ENCODE data around the gene PACS1. TPM values are rescaled to one million over a fixed set of nuclear protein-coding genes. Genes with fewer than 3 reads are reported as not detected.
"Not testable (repeated sequence)": the region's sequence is repeated elsewhere in the genome, so short reads cannot be mapped to it uniquely, and the experiment has no call there.

PACS1 gene
- total RNA-seq = 94.5 and 102 TPM in 2 replicates

- intact Hi-C loops (cut with micrococcal nuclease) = loop anchor here (1.0 kb wide), 1 partner anchor 18 kb away; the partner anchor contains the start of gene SF3B2
Observed at GRCh38 chr11:66069715-66070603, at the start of gene PACS1. PACS1 (plus strand) TSS chr11:66070272; CDS start chr11:66070487, 215 bp downstream.

GRCh38 chr11:66020618-66021357 lies 49.3 kb upstream of the PACS1 start:
- intact Hi-C loops (cut with micrococcal nuclease) = no loop called here

- intact Hi-C loops (cut with micrococcal nuclease) = no loop called here
Observed at GRCh38 chr11:66022401-66023185, 47.5 kb upstream of the PACS1 start.

GRCh38 chr11:66023186-66023440 lies 47.0 kb upstream of the PACS1 start:
- intact Hi-C loops (cut with micrococcal nuclease) = not testable (repeated sequence)

- intact Hi-C loops (cut with micrococcal nuclease) = no loop called here
Observed at GRCh38 chr11:66026017-66026529, 44.0 kb upstream of the PACS1 start, which contains the start of gene CATSPER1. CATSPER1 (minus strand) TSS chr11:66026479; CDS start chr11:66026379, 100 bp downstream.

- intact Hi-C loops (cut with micrococcal nuclease) = no loop called here
Observed at GRCh38 chr11:66032957-66033735, 36.9 kb upstream of the PACS1 start.

- intact Hi-C loops (cut with micrococcal nuclease) = no loop called here
Observed at GRCh38 chr11:66035653-66036333, 34.3 kb upstream of the PACS1 start.

GRCh38 chr11:66036334-66036710 lies 33.8 kb upstream of the PACS1 start:
- intact Hi-C loops (cut with micrococcal nuclease) = no loop called here

- intact Hi-C loops (cut with micrococcal nuclease) = no loop called here
Observed at GRCh38 chr11:66037327-66037726, 32.7 kb upstream of the PACS1 start.

GRCh38 chr11:66039765-66040164 lies 30.3 kb upstream of the PACS1 start:
- intact Hi-C loops (cut with micrococcal nuclease) = no loop called here

GRCh38 chr11:66042227-66042995 lies 27.7 kb upstream of the PACS1 start:
- intact Hi-C loops (cut with micrococcal nuclease) = no loop called here

- intact Hi-C loops (cut with micrococcal nuclease) = no loop called here
Observed at GRCh38 chr11:66042996-66043906, 26.8 kb upstream of the PACS1 start.

GRCh38 chr11:66044757-66045156 lies 25.3 kb upstream of the PACS1 start:
- intact Hi-C loops (cut with micrococcal nuclease) = no loop called here

GRCh38 chr11:66045177-66045639 lies 24.9 kb upstream of the PACS1 start:
- intact Hi-C loops (cut with micrococcal nuclease) = no loop called here

- intact Hi-C loops (cut with micrococcal nuclease) = no loop called here
Observed at GRCh38 chr11:66046901-66047300, 23.2 kb upstream of the PACS1 start.

GRCh38 chr11:66047541-66048365 lies 22.3 kb upstream of the PACS1 start:
- intact Hi-C loops (cut with micrococcal nuclease) = no loop called here

Data from T-helper 2 cell treated with Interferon-gamma antibody and Interleukin-4, amounts not matched to agents 100 ng/mL and 5 ng/mL, for 36 hours (primary cell).